Pons (tissue), 1 donor: ENCODE data around the gene ACVR2B.

Experiments used
- DNase-seq: peaks from one replicate; pipeline ENCODE4 v3.0.0-alpha.2; 2016; ENCODE audit warnings: low spot score

Gene ACVR2B

DNA sequence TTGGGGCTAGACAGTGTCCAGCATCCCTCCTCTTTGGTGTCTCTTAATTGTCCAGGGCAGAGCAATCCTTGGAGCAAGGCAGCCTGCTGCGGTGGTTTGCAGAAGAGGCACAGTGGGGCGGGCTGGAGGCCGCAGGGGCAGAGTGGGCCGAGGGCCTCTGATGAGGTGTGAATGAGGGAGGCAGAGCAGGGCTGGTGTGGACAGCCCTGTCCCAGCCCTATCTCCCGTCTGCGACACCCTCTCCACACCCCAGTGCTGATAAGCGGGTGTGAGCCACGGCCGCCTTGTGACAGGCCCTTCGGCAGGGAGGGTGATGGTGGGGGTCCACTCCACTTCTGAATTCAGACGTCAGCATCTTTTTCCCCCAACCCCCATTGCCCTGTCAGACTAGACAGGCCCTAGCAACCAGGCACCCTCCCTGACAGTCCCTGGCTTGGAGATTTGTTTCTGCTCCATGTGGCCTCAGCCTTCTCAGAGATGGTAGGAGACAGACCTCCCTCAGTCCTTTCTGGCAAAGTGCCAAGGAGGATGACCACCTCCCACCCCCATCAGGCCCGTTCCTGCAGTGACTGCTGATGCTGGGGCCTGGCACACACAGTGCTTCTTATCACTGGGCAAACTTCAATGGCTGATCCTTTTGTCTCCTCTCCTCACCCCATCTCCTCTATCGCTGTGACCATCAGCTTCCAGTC is 79.7 kb downstream of the ACVR2B start:
- no peak for DNase-seq

DNA sequence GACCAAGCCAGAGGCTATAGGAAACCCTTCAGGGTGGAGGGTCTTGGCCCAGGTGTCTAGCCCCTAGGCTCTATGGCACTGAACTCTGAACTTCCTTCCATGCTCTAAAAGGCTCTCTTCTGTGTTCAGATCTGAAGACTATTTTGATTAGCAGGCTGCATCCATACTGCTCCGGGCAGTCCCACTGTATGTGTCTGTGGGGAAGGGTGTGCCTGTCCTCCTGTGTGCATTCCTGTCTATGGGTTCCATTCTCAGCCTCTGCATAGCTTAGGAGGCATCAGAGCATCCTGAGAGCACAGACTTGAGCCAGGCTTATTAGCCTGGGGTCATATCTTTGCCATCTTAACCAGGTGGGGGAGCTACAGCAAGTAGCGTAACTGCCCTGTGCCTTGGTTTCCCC is 80.5 kb downstream of the ACVR2B start:
- no peak for DNase-seq

DNA sequence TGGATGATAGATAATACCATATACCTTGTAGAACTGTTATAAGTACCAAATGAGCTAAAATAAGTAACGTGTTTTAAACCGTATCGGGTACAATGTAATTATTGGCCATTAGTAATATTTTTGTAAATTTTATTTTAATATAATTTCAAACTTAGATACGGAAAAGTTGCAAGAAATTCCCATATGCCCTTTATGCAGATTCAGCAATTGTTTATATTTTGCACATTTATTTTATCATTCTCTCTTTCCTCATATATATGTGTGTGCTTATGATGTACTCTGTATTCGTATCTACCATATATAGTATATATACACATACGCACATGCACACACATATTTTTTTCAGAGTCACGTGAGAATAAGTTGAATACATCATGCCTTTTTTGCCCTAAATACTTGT is 80.9 kb downstream of the ACVR2B start:
- no peak for DNase-seq

DNA sequence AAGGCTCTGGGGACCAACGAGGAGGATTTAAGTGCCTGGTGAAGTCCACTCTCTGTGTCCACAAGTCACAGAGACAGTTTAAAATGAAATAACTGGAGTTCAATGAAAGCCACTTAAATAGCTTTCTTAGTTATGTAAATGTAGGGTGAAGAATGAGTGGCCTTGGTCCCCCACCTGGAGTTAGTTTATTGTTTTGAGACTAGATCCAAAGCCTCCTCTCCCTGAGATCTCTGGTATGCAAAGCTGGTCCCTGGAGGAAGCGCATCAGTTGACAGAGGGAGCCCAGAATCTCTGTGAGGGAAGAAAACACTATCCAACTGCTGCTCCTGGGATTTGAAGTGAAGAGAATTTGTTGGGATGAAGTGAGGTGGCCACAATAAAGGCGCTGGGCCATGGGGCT is 83.0 kb downstream of the ACVR2B start:
- DNase-seq, result no peak

DNA sequence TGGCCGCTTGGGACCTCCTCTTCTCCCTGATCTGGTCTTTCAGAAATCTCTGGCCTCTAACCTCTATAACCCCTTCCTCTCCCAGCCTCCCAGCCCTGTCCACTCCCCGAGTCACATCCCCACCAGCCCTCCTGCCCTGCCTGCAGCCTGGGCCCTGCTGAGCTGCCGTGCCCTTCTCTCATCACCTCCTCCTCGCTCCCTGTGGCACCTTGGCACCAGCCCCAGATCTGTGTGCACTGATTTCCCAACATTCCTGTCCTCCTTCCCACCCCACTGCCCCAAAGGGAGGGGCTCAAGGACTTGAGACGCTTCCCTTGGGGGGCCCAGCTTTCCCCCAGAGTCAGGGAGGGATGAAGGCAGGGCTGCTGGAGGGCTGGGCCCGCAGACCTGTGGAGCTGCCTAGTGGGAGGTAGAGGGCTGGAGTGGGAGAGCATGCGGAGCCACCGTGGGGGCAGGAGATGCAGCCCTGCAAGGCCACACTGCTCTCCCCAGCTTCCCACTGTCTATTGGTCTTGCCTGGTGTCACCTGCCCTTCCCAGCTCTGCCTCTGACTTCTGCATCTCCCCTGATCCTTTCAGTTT is 85.2 kb downstream of the ACVR2B start:
- no peak for DNase-seq

DNA sequence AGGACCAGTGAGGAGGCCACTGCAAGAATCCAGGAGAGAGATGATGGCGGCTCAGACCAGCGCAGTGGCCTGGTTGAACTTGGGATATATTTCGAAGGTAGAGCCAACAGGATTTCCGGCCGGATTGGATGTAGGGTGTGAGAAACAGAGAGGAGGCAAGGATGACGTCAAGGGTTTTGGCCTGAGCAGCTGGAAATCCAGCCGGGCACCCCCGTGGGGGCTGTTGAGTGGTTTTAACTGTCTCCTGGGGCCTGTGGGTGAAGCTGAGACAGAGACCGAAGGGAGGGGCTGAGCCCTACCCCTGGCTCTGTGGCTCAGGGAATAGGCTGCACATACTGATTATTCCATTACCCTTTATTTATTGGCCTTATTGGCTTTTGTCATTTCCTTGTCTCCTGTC is 88.1 kb downstream of the ACVR2B start:
- DNase-seq, result no peak
